Stimulated activated naive CD4-positive, alpha-beta T cell treated with Interleukin-2 at 50 U/mL for 16 hours (primary cell): ENCODE measurements around the gene TMEM100.
"Not testable (repeated sequence)": the region's sequence is repeated elsewhere in the genome, so short reads cannot be mapped to it uniquely, and the experiment has no call there.

Experiments used
- DNase-seq: peaks from one replicate; lab custom pipeline; 2025; lab: John Stamatoyannopoulos, UW

The TMEM100 gene

DNA sequence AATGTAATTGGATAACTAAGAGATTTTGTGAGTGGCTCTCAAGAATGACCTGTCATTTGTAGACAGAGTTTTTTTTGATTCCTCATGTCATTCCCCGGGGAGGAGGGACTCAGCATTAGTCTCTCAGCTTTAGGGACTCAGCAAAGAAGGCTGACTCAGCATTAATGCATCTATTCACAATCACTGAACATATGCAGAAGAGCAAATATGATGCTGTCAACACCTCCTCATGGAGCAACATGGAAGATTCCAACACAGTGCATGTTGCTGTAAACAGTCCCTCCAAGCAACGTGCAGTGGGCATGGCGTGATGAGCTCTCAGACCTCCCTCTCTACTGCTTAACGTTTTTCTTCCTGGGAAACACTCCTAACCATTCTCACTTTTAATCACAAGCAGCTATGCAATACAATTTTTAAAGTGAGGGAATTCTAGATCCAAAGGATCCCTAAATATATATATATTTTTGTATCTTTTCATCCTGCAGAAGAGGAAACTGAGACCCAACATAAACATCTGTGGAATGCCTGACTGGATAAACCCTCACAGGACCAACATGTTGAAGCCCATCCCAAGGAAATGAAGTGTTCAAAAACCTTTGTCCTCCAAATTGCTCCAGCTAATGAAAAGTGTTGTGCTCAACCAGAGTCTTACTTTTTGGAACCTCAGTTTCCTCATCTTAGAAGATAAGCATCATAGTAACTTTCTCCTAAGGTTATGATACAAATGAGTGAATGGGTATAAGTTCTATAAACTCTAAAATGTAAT is 38.9 kb downstream of the TMEM100 start:
- DNase-seq: no peak

- DNase-seq: no peak
These were observed 41.3 kb downstream of the TMEM100 start for GRCh38 chr17:55681342-55681700.

DNA sequence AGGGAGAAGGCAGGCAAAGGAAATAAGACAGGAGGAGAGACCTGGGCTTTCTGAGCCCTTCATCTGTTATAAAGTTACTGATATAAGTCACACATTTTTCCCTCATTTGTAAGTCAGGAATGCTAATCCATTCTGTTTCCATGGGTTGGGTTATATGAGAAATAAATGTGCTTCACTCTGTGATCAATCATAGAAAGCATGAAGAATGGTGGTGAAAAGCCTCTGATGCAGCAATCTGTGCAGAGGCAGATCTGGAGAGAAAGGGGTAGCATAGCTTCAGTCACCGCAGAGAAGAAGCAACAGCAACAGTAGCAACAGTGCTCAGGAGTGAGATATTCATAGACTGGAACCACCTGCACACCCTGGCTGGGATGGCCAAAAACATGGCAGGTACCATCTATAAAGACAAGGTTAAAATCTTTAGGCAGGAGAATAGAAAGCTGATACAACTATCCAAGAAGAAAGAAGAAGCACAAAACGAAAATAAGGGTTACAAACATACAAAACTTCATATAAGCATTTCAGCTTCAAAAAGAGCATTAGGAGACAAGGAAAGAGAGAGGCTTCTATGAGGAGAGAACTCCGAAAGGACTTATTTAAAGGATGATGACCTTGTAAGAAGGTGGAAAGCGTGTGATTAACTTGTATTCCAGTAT is 41.9 kb downstream of the TMEM100 start:
- no peak for DNase-seq

DNA sequence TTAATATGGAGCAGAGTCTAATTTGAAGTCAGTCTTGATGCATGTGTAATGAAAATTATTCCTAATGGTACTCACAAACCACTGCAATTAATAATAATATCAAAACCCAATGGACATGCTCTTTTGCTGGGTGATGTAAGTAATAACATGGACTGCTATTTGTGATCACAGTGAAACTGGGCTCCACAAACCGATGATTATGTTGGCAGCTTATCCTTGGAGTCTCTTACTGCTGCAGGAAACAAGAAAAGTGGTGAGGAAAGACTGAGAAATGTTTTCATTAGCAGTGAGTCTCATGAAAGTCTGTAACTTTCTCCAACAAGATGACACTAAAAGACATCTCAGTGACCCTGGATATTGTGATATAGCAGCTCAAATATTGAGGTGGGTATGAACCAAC is 45.2 kb downstream of the TMEM100 start:
- no peak for DNase-seq

GRCh38 chr17:55676274-55676673 is 46.4 kb downstream of the TMEM100 start:
- no peak for DNase-seq

- DNase-seq: no peak
These were observed 48.7 kb downstream of the TMEM100 start for GRCh38 chr17:55673743-55674506.

DNA sequence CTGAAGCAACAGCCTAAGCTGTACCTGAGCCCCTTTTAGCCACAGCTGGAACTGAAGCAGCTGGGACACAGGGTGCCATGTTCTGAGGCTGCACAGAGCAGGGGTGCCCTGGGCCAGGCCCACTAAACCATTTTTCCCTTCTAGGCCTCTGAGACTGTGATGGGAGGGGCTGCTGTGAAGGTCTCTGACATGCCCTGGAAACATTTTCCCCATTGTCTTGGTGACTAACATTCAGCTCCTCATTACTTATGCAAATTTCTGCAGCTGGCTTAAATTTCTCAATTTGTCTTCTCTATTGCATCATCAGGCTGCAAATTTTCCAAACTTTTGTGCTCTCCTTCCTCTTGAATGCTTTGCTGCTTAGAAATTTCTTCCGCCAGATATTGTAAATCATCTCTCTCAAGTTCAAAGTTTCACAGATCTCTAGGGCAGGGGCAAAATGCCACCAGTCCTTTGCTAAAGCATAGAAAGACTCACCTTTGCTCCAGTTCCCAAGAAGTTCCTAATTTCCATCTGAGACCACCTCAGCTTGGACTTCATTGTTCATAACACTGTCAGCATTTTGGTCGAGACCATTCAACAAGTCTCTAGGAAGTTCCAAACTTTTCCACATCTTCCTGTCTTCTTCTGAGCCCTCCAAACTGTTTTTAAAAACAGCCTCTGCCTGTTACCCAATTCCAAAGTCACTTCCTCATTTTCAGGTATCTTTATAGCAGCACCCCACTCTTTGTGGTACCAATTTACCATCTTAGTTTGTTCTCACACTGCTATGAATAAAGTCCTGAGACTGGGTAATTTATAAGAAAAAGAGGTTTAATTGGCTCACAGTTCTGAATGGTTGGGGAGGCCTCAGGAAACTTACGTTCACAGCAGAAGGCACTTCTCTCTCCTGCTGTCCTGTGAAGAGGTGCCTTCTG is 49.8 kb downstream of the TMEM100 start:
- no peak for DNase-seq

DNA sequence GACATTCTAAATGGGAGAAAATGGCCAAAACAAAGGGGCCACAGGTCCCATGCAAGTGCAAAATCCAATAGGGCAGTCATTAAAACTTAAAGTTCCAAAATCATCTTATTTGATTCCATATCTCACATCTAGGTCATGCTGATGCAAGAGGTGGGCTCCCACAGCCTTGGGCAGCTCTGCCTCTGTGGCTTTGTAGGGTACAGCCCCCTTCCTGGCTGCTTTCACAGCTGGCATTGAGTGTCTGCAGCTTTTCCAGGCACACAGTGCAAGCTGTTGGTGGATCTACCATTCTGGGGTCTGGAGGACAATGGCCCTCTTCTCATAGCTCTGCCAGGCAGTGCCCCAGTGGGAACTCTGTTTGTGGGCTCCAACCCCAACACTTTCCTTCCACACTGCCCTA is 50.7 kb downstream of the TMEM100 start:
- not testable (repeated sequence) for DNase-seq
